Measurements from ENCODE around the gene NUCB1. TPM values are rescaled to one million over a fixed set of nuclear protein-coding genes. Genes with fewer than 3 reads are reported as not detected.

The NUCB1 gene
- total RNA-seq, 6 donors from 2014 or later, result 278 to 463 (median 341) TPM

DNA sequence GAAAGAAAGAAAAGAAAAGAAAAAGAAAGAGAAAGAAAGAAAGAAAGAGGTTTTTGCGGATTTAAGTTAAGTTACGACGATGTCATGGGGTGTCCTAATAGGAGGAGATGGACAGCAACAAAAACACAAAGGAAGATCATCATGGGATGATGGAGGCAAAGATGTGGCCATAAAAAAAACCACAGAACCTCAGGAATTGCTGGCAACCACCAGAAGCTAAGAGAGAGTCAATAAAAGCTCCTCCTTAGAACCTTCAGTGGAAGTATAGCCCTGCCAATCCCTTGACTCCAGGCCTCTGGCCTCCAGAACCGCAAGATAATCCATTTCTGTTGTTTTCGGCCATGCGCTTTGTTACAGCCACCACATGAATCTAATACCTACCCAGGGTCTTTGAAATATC is 43.2 kb upstream of the NUCB1 start:
- DNase-seq, result no peak
- ATAC-seq (ENCODE audit: low FRiP score in 2 of 2), result no peak
- peaks cover 0 to 15% (median 7%) of the 10 kb centered on the region in 4 donors for H3K4me1 ChIP-seq
- H3K36me3 ChIP-seq, result no peaks in the 10 kb centered on the region
- WGBS, 2 donors, result 86 to 98% methylated on average over 6 of the region's 6 CpGs
- H3K9me3 ChIP-seq, result no peaks in the 10 kb centered on the region
- no peak overlapping the region for H3K4me3 ChIP-seq
- H3K27ac ChIP-seq, result no peak overlapping the region
- no peaks in the 10 kb centered on the region for H3K27me3 ChIP-seq
- TF ChIP-seq EP300 (IDR thresholded peaks at IDR 0.05), result no peak
- no peak for TF ChIP-seq POLR2A (IDR thresholded peaks at IDR 0.05)
- TF ChIP-seq, protein P1, sequence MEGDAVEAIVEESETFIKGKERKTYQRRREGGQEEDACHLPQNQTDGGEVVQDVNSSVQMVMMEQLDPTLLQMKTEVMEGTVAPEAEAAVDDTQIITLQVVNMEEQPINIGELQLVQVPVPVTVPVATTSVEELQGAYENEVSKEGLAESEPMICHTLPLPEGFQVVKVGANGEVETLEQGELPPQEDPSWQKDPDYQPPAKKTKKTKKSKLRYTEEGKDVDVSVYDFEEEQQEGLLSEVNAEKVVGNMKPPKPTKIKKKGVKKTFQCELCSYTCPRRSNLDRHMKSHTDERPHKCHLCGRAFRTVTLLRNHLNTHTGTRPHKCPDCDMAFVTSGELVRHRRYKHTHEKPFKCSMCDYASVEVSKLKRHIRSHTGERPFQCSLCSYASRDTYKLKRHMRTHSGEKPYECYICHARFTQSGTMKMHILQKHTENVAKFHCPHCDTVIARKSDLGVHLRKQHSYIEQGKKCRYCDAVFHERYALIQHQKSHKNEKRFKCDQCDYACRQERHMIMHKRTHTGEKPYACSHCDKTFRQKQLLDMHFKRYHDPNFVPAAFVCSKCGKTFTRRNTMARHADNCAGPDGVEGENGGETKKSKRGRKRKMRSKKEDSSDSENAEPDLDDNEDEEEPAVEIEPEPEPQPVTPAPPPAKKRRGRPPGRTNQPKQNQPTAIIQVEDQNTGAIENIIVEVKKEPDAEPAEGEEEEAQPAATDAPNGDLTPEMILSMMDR (IDR thresholded peaks at IDR 0.05), result no peak
- TF ChIP-seq POLR2AphosphoS5 (IDR thresholded peaks at IDR 0.05), result no peak

DNA sequence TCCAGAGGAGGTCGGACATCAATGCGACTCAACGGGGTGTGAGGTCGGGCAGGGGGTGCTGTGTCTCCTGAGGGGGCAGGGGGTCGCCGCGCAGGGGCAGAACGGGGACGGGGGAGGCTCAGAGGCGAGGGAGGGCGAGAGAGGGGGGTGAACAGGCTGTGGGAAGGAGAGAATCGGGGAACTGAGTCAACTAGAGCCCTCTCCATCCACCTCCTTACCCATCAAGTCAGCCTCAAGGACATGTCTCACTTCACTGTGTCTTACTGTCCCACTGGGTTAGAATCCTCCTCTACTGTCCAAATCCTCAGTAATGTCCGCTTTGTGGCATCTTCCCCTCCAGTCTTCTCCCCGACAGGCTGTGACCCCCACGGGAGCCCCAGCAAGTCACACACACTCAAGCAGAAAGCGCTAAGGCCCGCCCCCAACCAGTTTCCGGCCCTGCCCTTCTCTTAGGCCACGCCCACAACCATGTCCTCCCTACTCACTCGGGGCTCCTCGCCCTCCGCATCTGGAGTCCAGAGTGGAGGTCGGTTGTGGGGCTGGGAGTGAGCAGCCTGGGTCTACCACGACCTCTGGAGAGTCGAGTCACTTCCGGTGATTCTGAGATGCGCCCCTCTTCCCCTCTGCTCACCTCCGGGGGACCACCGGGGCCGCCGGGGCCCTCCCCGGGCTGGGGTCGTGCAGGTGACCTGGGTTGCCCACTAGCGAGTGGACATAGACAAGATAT is 41.0 kb upstream of the NUCB1 start:
- Histone ChIP-seq H3K4me3 (peak overlapping the region in 3 of 4 donors; percentile 32 to 37 (median 37)), H3K36me3 (no peaks in the 10 kb centered on the region), H3K27ac (peak overlapping the region in 1 of 4 donors; percentile 49), H3K9me3 (no peaks in the 10 kb centered on the region), H3K27me3 (no peaks in the 10 kb centered on the region), H3K4me1 (peaks cover 0 to 15% (median 7%) of the 10 kb centered on the region in 4 donors)
- ATAC-seq (ENCODE audit: low FRiP score in 2 of 2) (peak; percentile 73 to 80), DNase-seq (peak; percentile 81 to 85)
- TF ChIP-seq POLR2AphosphoS5 (IDR thresholded peaks at IDR 0.05) (no peak), POLR2A (IDR thresholded peaks at IDR 0.05) (no peak), EP300 (IDR thresholded peaks at IDR 0.05) (no peak)
- TF ChIP-seq, protein P1 (IDR thresholded peaks at IDR 0.05), result no peak
- 34 to 50% methylated on average over 25 to 30 of the region's 34 CpGs for WGBS, 2 donors

DNA sequence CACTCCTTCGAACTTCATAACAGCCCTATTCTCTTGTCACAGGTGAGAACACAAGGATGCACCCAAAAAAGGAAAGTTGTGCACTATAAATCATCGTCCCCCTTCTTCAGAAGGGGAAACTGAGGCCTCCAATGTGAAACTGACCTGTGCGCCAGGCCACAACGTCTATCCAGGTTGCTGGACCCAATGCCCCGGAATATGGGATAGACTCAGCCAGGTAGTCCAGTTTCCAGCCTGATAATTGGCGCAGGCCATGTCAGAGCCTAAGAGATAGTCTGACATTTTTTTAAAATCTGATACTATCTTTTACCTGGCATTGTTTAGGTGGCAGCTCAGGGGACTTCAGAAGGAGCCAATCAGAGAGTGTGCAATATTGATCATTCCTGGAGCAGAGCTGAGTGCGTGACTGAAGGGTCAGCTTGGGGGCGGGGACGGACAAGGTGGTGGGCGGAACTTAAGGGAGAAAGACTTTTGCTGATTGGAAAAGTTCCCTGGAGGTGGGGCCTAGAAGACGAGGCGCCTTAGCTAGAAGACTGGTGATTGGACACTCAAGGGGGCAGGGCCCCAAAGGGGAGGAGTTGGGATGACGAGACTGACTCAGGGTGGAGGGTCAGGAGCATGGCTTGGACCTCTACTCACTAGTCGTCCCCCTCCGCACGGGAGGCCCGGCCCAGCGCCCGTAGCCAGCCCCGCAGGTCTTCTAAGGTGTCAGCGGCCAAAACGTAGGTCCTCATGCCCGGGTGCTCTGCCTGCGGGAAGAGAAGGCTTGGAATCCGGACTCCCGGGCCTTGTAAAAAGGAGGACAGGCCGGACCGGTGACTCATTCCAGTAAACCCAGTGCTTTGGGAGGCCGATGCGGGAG is 40.2 kb upstream of the NUCB1 start:
- Histone ChIP-seq H3K27me3 (no peaks in the 10 kb centered on the region), H3K4me1 (peaks cover 0 to 15% (median 7%) of the 10 kb centered on the region in 4 donors), H3K9me3 (no peaks in the 10 kb centered on the region), H3K4me3 (peak overlapping the region in 2 of 4 donors; percentile 32 to 37), H3K36me3 (no peaks in the 10 kb centered on the region), H3K27ac (peak overlapping the region in 1 of 4 donors; percentile 49)
- peak; percentile 69 to 75 for DNase-seq
- peak; percentile 46 to 72 for ATAC-seq (ENCODE audit: low FRiP score in 2 of 2)
- WGBS, 2 donors, result 74 to 82% methylated on average over 30 of the region's 30 CpGs
- TF ChIP-seq POLR2A (IDR thresholded peaks at IDR 0.05), result peak in 1 of 4 donors; percentile 8
- no peak for TF ChIP-seq EP300 (IDR thresholded peaks at IDR 0.05)
- TF ChIP-seq POLR2AphosphoS5 (IDR thresholded peaks at IDR 0.05), result no peak
- TF ChIP-seq, protein P1 (IDR thresholded peaks at IDR 0.05), result no peak

DNA sequence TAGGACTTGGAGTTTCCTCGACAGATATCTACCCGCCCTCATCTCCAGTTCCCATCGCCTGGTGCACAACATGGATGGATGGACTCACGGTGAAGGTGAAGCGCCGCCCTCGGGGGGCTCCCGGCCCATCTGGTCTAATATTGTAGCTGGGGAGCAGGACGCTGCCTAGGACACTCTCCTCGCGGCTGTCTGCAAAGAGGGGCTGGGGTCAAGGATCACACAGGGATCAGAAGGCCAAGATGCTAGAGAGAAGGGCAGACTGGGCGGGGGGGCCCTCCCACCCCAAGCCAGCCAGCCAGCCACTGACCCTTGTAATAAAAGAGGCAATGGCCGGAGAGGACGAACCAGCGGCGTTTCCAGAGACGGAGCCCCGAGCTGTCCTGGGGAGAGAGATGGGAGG is 38.8 kb upstream of the NUCB1 start:
- Histone ChIP-seq H3K9me3 (no peaks in the 10 kb centered on the region), H3K4me3 (no peak overlapping the region), H3K27ac (no peak overlapping the region), H3K27me3 (no peaks in the 10 kb centered on the region), H3K36me3 (no peaks in the 10 kb centered on the region), H3K4me1 (peaks cover 0 to 17% (median 7%) of the 10 kb centered on the region in 4 donors)
- TF ChIP-seq, protein P1 (IDR thresholded peaks at IDR 0.05), result no peak
- TF ChIP-seq EP300 (IDR thresholded peaks at IDR 0.05) (no peak), POLR2A (IDR thresholded peaks at IDR 0.05) (no peak), POLR2AphosphoS5 (IDR thresholded peaks at IDR 0.05) (no peak)
- ATAC-seq (ENCODE audit: low FRiP score in 2 of 2), result no peak
- 87 to 89% methylated on average over 18 of the region's 18 CpGs for WGBS, 2 donors
- DNase-seq, result peak in 1 of 2 donors; percentile 72
